Measurements from ENCODE around the gene MTURN. TPM values are rescaled to one million over a fixed set of nuclear protein-coding genes. Genes with fewer than 3 reads are reported as not detected.

The MTURN gene
- polyA plus RNA-seq, 2 of the 4 experiments (the other 2 are of a cell fraction): 2.3 to 2.5 TPM

- ATAC-seq (no peak), DNase-seq (ENCODE audit: low read depth in 1 of 2, low spot score in 1 of 2) (no peak), FAIRE-seq (no peak)
- ChIA-PET CTCF (interaction anchor here (1.2 to 1.3 kb wide), 2 partner anchors 130 to 418 kb away, joined by 3 to 4 read pairs; no protein-coding TSS in a partner anchor), POLR2A (interaction anchor here (0.6 kb wide), 1 partner anchor 331 kb away, joined by 4 read pairs; no protein-coding TSS in a partner anchor)
- H3K4me3 ChIP-seq: no peak overlapping the region
- no peaks in the 10 kb centered on the region for H3K9me3 ChIP-seq
- TF ChIP-seq FOXS1 (CRISPR knock-in tag; IDR thresholded peaks at IDR 0.05): no peak
- TF ChIP-seq CHD2 (IDR thresholded peaks at IDR 0.05; ENCODE audit: low read length, partially characterized antibody): no peak
- no peak for TF ChIP-seq NPAS2 (CRISPR knock-in tag; IDR thresholded peaks at IDR 0.05; ENCODE audit: borderline replicate concordance)
- no peak for TF ChIP-seq ELK1 (IDR thresholded peaks at IDR 0.05; ENCODE audit: low read depth, low read length)
- TF ChIP-seq MAX (IDR thresholded peaks at IDR 0.05): no peak
- TF ChIP-seq CBX2 (IDR thresholded peaks at IDR 0.05; ENCODE audit: borderline replicate concordance, low read depth): no peak
- no peak for TF ChIP-seq ZNF302 (CRISPR knock-in tag; IDR thresholded peaks at IDR 0.05)
- TF ChIP-seq ZC3H11A (IDR thresholded peaks at IDR 0.05): no peak
- no peak for TF ChIP-seq SREBF2 (IDR thresholded peaks at IDR 0.05)
- no peak for TF ChIP-seq ZSCAN20 (CRISPR knock-in tag; IDR thresholded peaks at IDR 0.05)
- TF ChIP-seq ESRRA (IDR thresholded peaks at IDR 0.05; ENCODE audit: borderline replicate concordance, low read length): no peak
- no peak for TF ChIP-seq FOSB (CRISPR knock-in tag; IDR thresholded peaks at IDR 0.05)
- TF ChIP-seq HOXB13 (CRISPR knock-in tag; IDR thresholded peaks at IDR 0.05; ENCODE audit: low read depth): no peak
- H3K4me1 ChIP-seq: peaks cover 16% of the 10 kb centered on the region
- no peak overlapping the region for H3K27ac ChIP-seq
- 88% methylated on average over 13 of the region's 13 CpGs for WGBS (ENCODE audit: missing lambda C conversion rate)
- no peak overlapping the region for H3K4me2 ChIP-seq
Observed at GRCh38 chr7:30146127-30146612, 11.4 kb downstream of the MTURN start.

GRCh38 chr7:30147223-30147622, 12.4 kb downstream of the MTURN start:
- FAIRE-seq (no peak), ATAC-seq (no peak), DNase-seq (ENCODE audit: low read depth in 1 of 2, low spot score in 1 of 2) (no peak)
- TF ChIP-seq PBX3 (IDR thresholded peaks at IDR 0.05): no peak
- TF ChIP-seq CEBPB (IDR thresholded peaks at IDR 0.05): no peak
- ChIA-PET POLR2A (no interaction called here), CTCF (interaction anchor here (1.3 kb wide), 1 partner anchor 417 kb away, joined by 4 read pairs; no protein-coding TSS in a partner anchor)
- no peaks in the 10 kb centered on the region for H3K9me3 ChIP-seq
- H3K4me3 ChIP-seq: no peak overlapping the region
- H3K4me2 ChIP-seq: no peak overlapping the region
- no peak overlapping the region for H3K27ac ChIP-seq
- WGBS (ENCODE audit: missing lambda C conversion rate): 64% methylated on average over 4 of the region's 4 CpGs
- H3K4me1 ChIP-seq: peaks cover 16% of the 10 kb centered on the region

- Histone ChIP-seq H3K4me1 (peaks cover 12% of the 10 kb centered on the region), H3K9me3 (no peaks in the 10 kb centered on the region), H3K4me2 (no peak overlapping the region), H3K4me3 (no peak overlapping the region), H3K27ac (no peak overlapping the region)
- CTCF ChIA-PET: interaction anchor here (1.5 kb wide), 1 partner anchor 15 kb away, joined by 4 read pairs; no protein-coding TSS in a partner anchor
- FAIRE-seq (no peak), DNase-seq (ENCODE audit: low read depth in 1 of 2, low spot score in 1 of 2) (no peak), ATAC-seq (no peak)
- WGBS (ENCODE audit: missing lambda C conversion rate): 86% methylated on average over 2 of the region's 2 CpGs
- TF ChIP-seq GATA3 (IDR thresholded peaks at IDR 0.05; ENCODE audit: borderline replicate concordance) (no peak), CBX8 (IDR thresholded peaks at IDR 0.05) (no peak), ATOH8 (CRISPR knock-in tag; IDR thresholded peaks at IDR 0.05; ENCODE audit: low read depth) (no peak), PHF8 (IDR thresholded peaks at IDR 0.05; ENCODE audit: borderline replicate concordance, low read depth) (no peak), E2F6 (IDR thresholded peaks at IDR 0.05; ENCODE audit: borderline replicate concordance, low read depth) (no peak), ZSCAN20 (CRISPR knock-in tag; IDR thresholded peaks at IDR 0.05) (no peak), SMC3 (IDR thresholded peaks at IDR 0.05) (no peak), FOSL2 (IDR thresholded peaks at IDR 0.05) (no peak), FOSL2 (CRISPR knock-in tag; IDR thresholded peaks at IDR 0.05) (no peak), KDM1A (IDR thresholded peaks at IDR 0.05; ENCODE audit: low read depth) (no peak), ZFP36 (IDR thresholded peaks at IDR 0.05; ENCODE audit: borderline replicate concordance, partially characterized antibody) (no peak), JUN (IDR thresholded peaks at IDR 0.05) (no peak), HOXB5 (CRISPR knock-in tag; IDR thresholded peaks at IDR 0.05) (no peak), TFCP2L1 (CRISPR knock-in tag; IDR thresholded peaks at IDR 0.05) (no peak), EP300 (IDR thresholded peaks at IDR 0.05) (no peak), ELK1 (IDR thresholded peaks at IDR 0.05; ENCODE audit: low read depth, low read length) (no peak), JUNB (IDR thresholded peaks at IDR 0.05) (no peak), BHLHE40 (IDR thresholded peaks at IDR 0.05; ENCODE audit: low read depth, low read length) (no peak)
- POLR2A ChIA-PET: no interaction called here
Observed at GRCh38 chr7:30147785-30148184, 13.0 kb downstream of the MTURN start.
